HG03520 (cell line): ENCODE results near the gene CHMP6.

ENCODE experiments used
- ATAC-seq: cut with Tn5 transposase; IDR thresholded peaks from one replicate; pipeline ENCODE4 v1.9.1; 2021; ENCODE audit warnings: mild to moderate bottlenecking, moderate library complexity; ENCODE audit not compliant: unreplicated experiment

The CHMP6 gene

GRCh38 chr17:80970762-80971703 is 20.6 kb upstream of the CHMP6 start:
- ATAC-seq = no peak

- ATAC-seq = no peak
Measured at GRCh38 chr17:80971704-80972304, 19.8 kb upstream of the CHMP6 start.

- ATAC-seq = no peak
Measured at GRCh38 chr17:80976701-80977100, 14.9 kb upstream of the CHMP6 start.

GRCh38 chr17:80977172-80977571 is 14.5 kb upstream of the CHMP6 start:
- ATAC-seq = no peak

GRCh38 chr17:80978499-80979497 is 12.8 kb upstream of the CHMP6 start:
- no peak for ATAC-seq

- no peak for ATAC-seq
Measured at GRCh38 chr17:80979547-80980378, 11.9 kb upstream of the CHMP6 start.

- ATAC-seq = no peak
Measured at GRCh38 chr17:80980397-80981061, 11.1 kb upstream of the CHMP6 start.

- no peak for ATAC-seq
Measured at GRCh38 chr17:80981062-80981902, 10.4 kb upstream of the CHMP6 start.

GRCh38 chr17:80981929-80982425 is 9.7 kb upstream of the CHMP6 start:
- no peak for ATAC-seq

GRCh38 chr17:80982426-80982974 is 9.1 kb upstream of the CHMP6 start:
- no peak for ATAC-seq

GRCh38 chr17:80983545-80983944 is 8.1 kb upstream of the CHMP6 start:
- ATAC-seq = no peak

GRCh38 chr17:80984749-80985148 is 6.9 kb upstream of the CHMP6 start:
- no peak for ATAC-seq

GRCh38 chr17:80986046-80986445 is 5.6 kb upstream of the CHMP6 start:
- no peak for ATAC-seq

- no peak for ATAC-seq
Measured at GRCh38 chr17:80986816-80987475, 4.7 kb upstream of the CHMP6 start.

GRCh38 chr17:80987941-80988461 is 3.6 kb upstream of the CHMP6 start:
- no peak for ATAC-seq

GRCh38 chr17:80989586-80989913 is 2.1 kb upstream of the CHMP6 start:
- ATAC-seq = no peak

- ATAC-seq = no peak
Measured at GRCh38 chr17:80990921-80991644, 558 bp upstream of the CHMP6 start.
